Measurements from ENCODE around the gene AOAH.

GRCh38 chr7:36747280-36748016, 23.2 kb upstream of the AOAH start:
- TF ChIP-seq, protein P1, sequence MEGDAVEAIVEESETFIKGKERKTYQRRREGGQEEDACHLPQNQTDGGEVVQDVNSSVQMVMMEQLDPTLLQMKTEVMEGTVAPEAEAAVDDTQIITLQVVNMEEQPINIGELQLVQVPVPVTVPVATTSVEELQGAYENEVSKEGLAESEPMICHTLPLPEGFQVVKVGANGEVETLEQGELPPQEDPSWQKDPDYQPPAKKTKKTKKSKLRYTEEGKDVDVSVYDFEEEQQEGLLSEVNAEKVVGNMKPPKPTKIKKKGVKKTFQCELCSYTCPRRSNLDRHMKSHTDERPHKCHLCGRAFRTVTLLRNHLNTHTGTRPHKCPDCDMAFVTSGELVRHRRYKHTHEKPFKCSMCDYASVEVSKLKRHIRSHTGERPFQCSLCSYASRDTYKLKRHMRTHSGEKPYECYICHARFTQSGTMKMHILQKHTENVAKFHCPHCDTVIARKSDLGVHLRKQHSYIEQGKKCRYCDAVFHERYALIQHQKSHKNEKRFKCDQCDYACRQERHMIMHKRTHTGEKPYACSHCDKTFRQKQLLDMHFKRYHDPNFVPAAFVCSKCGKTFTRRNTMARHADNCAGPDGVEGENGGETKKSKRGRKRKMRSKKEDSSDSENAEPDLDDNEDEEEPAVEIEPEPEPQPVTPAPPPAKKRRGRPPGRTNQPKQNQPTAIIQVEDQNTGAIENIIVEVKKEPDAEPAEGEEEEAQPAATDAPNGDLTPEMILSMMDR (conservative IDR thresholded peaks at IDR 0.05; ENCODE audit: low read depth, low read length): no peak
- no peak for TF ChIP-seq SMC3 (IDR thresholded peaks at IDR 0.05; ENCODE audit: low read depth, low read length)
- TF ChIP-seq POLR2A (IDR thresholded peaks at IDR 0.05; ENCODE audit: low read depth, low read length): no peak
- TF ChIP-seq RFX5 (IDR thresholded peaks at IDR 0.05; ENCODE audit: low read depth, low read length): no peak
- no peak for TF ChIP-seq FOS (IDR thresholded peaks at IDR 0.05; ENCODE audit: low read depth, low read length)
- no peak for TF ChIP-seq NFE2L2 (IDR thresholded peaks at IDR 0.05; ENCODE audit: low read depth, low read length)
- TF ChIP-seq MXI1 (IDR thresholded peaks at IDR 0.05; ENCODE audit: borderline replicate concordance, low read depth, low read length): no peak
- TF ChIP-seq, protein P2, sequence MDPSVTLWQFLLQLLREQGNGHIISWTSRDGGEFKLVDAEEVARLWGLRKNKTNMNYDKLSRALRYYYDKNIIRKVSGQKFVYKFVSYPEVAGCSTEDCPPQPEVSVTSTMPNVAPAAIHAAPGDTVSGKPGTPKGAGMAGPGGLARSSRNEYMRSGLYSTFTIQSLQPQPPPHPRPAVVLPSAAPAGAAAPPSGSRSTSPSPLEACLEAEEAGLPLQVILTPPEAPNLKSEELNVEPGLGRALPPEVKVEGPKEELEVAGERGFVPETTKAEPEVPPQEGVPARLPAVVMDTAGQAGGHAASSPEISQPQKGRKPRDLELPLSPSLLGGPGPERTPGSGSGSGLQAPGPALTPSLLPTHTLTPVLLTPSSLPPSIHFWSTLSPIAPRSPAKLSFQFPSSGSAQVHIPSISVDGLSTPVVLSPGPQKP (IDR thresholded peaks at IDR 0.05; ENCODE audit: borderline replicate concordance, low read depth, low read length): no peak
- no peak for TF ChIP-seq MAFK (IDR thresholded peaks at IDR 0.05; ENCODE audit: low read depth, low read length)
- TF ChIP-seq CHD1 (IDR thresholded peaks at IDR 0.05; ENCODE audit: low read depth, low read length): no peak
- no peak for TF ChIP-seq RCOR1 (IDR thresholded peaks at IDR 0.05; ENCODE audit: insufficient replicate concordance, low read length)

All from IMR-90 (cell line).